H9 (cell line): Measurements from ENCODE around the gene TRAK2. TPM values are rescaled to one million over a fixed set of nuclear protein-coding genes. Genes with fewer than 3 reads are reported as not detected.

Experiments
- DNase-seq: peaks from one replicate; pipeline ENCODE4 v3.0.0-alpha.2; 2017
- H2AFZ ChIP-seq: one replicate; pipeline ENCODE4 v1.6.1; 2013; ENCODE audit warnings: mild to moderate bottlenecking, low read length, control low read depth, moderate library complexity
- H2AK5ac ChIP-seq: 2 replicates; pipeline ENCODE4 v1.6.1; 2013; ENCODE audit warnings: low read length, control low read depth, mixed read lengths; ENCODE audit not compliant: insufficient read length
- H2BK120ac ChIP-seq: one replicate; pipeline ENCODE4 v1.6.1; 2013; ENCODE audit warnings: low read depth, mild to moderate bottlenecking, low read length, control low read depth, inconsistent platforms; ENCODE audit not compliant: poor library complexity, severe bottlenecking
- H2BK12ac ChIP-seq: 2 replicates; pipeline ENCODE4 v1.6.1; 2013; ENCODE audit warnings: low read length, control low read depth, mixed read lengths, low read depth; ENCODE audit not compliant: insufficient read length
- H2BK15ac ChIP-seq: 2 replicates; pipeline ENCODE4 v1.6.1; 2013; ENCODE audit warnings: low read depth, low read length, control low read depth
- H2BK20ac ChIP-seq: one replicate; pipeline ENCODE4 v1.6.1; 2013; ENCODE audit warnings: low read depth, mild to moderate bottlenecking, low read length, control low read depth, inconsistent platforms; ENCODE audit not compliant: poor library complexity, severe bottlenecking
- H2BK5ac ChIP-seq: 2 replicates; pipeline ENCODE4 v1.6.1; 2013; ENCODE audit warnings: low read length, control low read depth, mixed read lengths; ENCODE audit not compliant: insufficient read length
- H3K14ac ChIP-seq: 2 replicates; pipeline ENCODE4 v1.6.1; 2013; ENCODE audit warnings: low read length, control low read depth; ENCODE audit not compliant: insufficient read depth
- H3K18ac ChIP-seq: 2 replicates; pipeline ENCODE4 v1.6.1; 2013; ENCODE audit warnings: low read depth, mild to moderate bottlenecking, mixed read lengths, low read length, control low read depth; ENCODE audit not compliant: insufficient read length
- H3K23ac ChIP-seq: 2 replicates; pipeline ENCODE4 v1.6.1; 2013; ENCODE audit warnings: low read length, control low read depth, mixed read lengths, low read depth; ENCODE audit not compliant: insufficient read length
- H3K23me2 ChIP-seq: 2 replicates; pipeline ENCODE4 v1.6.1; 2013; ENCODE audit warnings: low read depth, mild to moderate bottlenecking, mixed read lengths, low read length, control low read depth; ENCODE audit not compliant: insufficient read length, poor library complexity, severe bottlenecking
- H3K27ac ChIP-seq: 2 replicates; pipeline ENCODE4 v1.5.1; 2013; ENCODE audit warnings: low read length, control low read depth, mixed read lengths, low read depth; ENCODE audit not compliant: insufficient read length
- H3K27me3 ChIP-seq: 2 replicates; pipeline ENCODE4 v1.6.1; 2013; ENCODE audit warnings: low read length, control low read depth, inconsistent platforms; ENCODE audit not compliant: insufficient read depth
- H3K4ac ChIP-seq: 2 replicates; pipeline ENCODE4 v1.6.1; 2013; ENCODE audit warnings: low read depth, mild to moderate bottlenecking, control low read depth, inconsistent platforms, low read length, moderate library complexity
- H3K4me1 ChIP-seq: 2 replicates; pipeline ENCODE4 v1.6.1; 2013; ENCODE audit warnings: low read length, control low read depth, inconsistent platforms; ENCODE audit not compliant: insufficient read depth
- H3K4me2 ChIP-seq: 2 replicates; pipeline ENCODE4 v1.6.1; 2013; ENCODE audit warnings: low read length, control low read depth, mixed read lengths; ENCODE audit not compliant: insufficient read length, insufficient read depth
- H3K56ac ChIP-seq: 2 replicates; pipeline ENCODE4 v1.6.1; 2013; ENCODE audit warnings: low read depth, mild to moderate bottlenecking, mixed read lengths, low read length, control low read depth; ENCODE audit not compliant: insufficient read length
- H3K79me1 ChIP-seq: 2 replicates; pipeline ENCODE4 v1.6.1; 2013; ENCODE audit warnings: low read depth, mild to moderate bottlenecking, moderate library complexity, low read length, control low read depth, inconsistent platforms; ENCODE audit not compliant: insufficient read depth, poor library complexity, severe bottlenecking
- H3K79me2 ChIP-seq: 2 replicates; pipeline ENCODE4 v1.6.1; 2013; ENCODE audit warnings: low read length, control low read depth, inconsistent platforms; ENCODE audit not compliant: insufficient read depth
- H3K9ac ChIP-seq: 2 replicates; pipeline ENCODE4 v1.6.1; 2013; ENCODE audit warnings: low read length, control low read depth, mixed read lengths; ENCODE audit not compliant: insufficient read length; ENCODE audit errors: extremely low read depth
- H3K9me3 ChIP-seq: one replicate; pipeline ENCODE4 v1.6.1; 2013; ENCODE audit warnings: low read depth, low read length, inconsistent platforms; ENCODE audit not compliant: control insufficient read depth
- H3T11ph ChIP-seq: one replicate; pipeline ENCODE4 v1.6.1; 2013; ENCODE audit warnings: mild to moderate bottlenecking, low read length, control low read depth, inconsistent platforms
- H4K20me1 ChIP-seq: one replicate; pipeline ENCODE4 v1.6.1; 2013; ENCODE audit not compliant: control insufficient read depth, insufficient read length, insufficient read depth
- H4K5ac ChIP-seq: 2 replicates; pipeline ENCODE4 v1.6.1; 2013; ENCODE audit warnings: low read depth, mild to moderate bottlenecking, mixed read lengths, low read length, control low read depth; ENCODE audit not compliant: insufficient read length
- H4K8ac ChIP-seq: replicated peaks from 2 replicates; pipeline ENCODE4 v1.6.1; 2013; ENCODE audit warnings: low read length, control low read depth, mixed read lengths, low read depth; ENCODE audit not compliant: insufficient read length
- H4K91ac ChIP-seq: 2 replicates; pipeline ENCODE4 v1.6.1; 2013; ENCODE audit warnings: low read depth, mild to moderate bottlenecking, moderate library complexity, mixed read lengths, low read length, control low read depth; ENCODE audit not compliant: insufficient read length
- H3K27ac Mint-ChIP-seq, 3 experiments: 2 replicates in 2 of 3; 3 replicates in 1 of 3; pipeline ENCODE4 v1.8.0; 2020 to 2021; ENCODE audit warnings: mixed read lengths in 3 of 3, mild to moderate bottlenecking in 1 of 3, moderate library complexity in 1 of 3
- H3K27me3 Mint-ChIP-seq: 2 replicates; pipeline ENCODE4 v1.8.0; 2021; ENCODE audit warnings: low read depth, mild to moderate bottlenecking, moderate library complexity, mixed read lengths
- H3K36me3 Mint-ChIP-seq, 3 experiments: 2 replicates in 2 of 3; 3 replicates in 1 of 3; pipeline ENCODE4 v1.8.0; 2020 to 2021; ENCODE audit warnings: low read depth in 3 of 3, mixed read lengths in 3 of 3; ENCODE audit not compliant: insufficient read depth in 1 of 3
- H3K4me1 Mint-ChIP-seq, 2 experiments: 2 replicates each; pipeline ENCODE4 v1.8.0; 2020; ENCODE audit warnings: mixed read lengths in 2 of 2
- H3K4me3 Mint-ChIP-seq, 2 experiments: 2 replicates in 1 of 2; 3 replicates in 1 of 2; pipeline ENCODE4 v1.8.0; 2020 to 2021; ENCODE audit warnings: mild to moderate bottlenecking in 2 of 2, mixed read lengths in 2 of 2, moderate library complexity in 1 of 2
- H3K9me3 Mint-ChIP-seq, 2 experiments: 2 replicates in 1 of 2; 3 replicates in 1 of 2; pipeline ENCODE4 v1.8.0; 2020; ENCODE audit warnings: mild to moderate bottlenecking in 2 of 2, mixed read lengths in 2 of 2, moderate library complexity in 1 of 2
- CTCF ChIP-seq: fragments of 200-600 bp; sonication (generic); conservative IDR thresholded peaks from 3 replicates; pipeline ENCODE4 v1.8.0; 2021; ENCODE audit warnings: antibody characterized with exemption, mild to moderate bottlenecking
- WGBS: extraction: QIAGEN DNeasy Blood & Tissue Kit; methylation state at CpG from one replicate; pipeline ENCODE4 v1.1.7; 2013; ENCODE audit warnings: missing lambda C conversion rate, low lambda C conversion rate, mixed read lengths; ENCODE audit not compliant: insufficient read length; ENCODE audit errors: extremely low coverage; 5-methylcytosine and 5-hydroxymethylcytosine counted together
- total RNA-seq: library from RNA; stranded (reverse); gene quantifications from 2 replicates; pipeline ENCODE4 v1.2.1, GENCODE V29; 2021

Gene TRAK2
- total RNA-seq, 1 experiment from 2014 or later: 14.2 TPM

DNA sequence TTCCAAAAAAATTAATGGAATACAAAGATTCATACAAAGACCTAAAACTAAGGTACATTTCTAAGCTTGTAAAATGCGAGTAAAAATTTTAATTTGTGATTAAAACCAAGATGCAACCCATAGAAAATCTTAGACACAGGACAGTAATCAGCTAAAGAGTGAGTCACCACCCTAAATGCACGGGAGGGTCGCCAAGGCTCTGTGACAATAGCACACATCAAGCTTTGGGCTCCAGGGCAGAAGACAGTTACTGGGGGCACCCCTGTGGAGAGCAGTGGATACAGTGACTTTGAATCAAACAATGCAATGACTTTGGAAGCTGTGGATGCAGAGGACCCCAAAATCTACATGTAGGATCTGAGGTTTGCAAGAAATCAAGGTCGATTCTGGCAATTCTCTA is 101.7 kb downstream of the TRAK2 start:
- no peak for DNase-seq
- no peak overlapping the region for H2AFZ ChIP-seq
- H3K9ac ChIP-seq: no peak overlapping the region
- no peak overlapping the region for H2AK5ac ChIP-seq
- Mint-ChIP-seq H3K4me1 (peaks cover 0 to 7% of the 10 kb centered on the region in 2 experiments; a peak in 3 of 4 replicates), H3K27ac (no peak overlapping the region), H3K27me3 (no peaks in the 10 kb centered on the region), H3K9me3 (no peaks in the 10 kb centered on the region; a peak in 1 of 5 replicates), H3K4me3 (no peak overlapping the region), H3K36me3 (no peaks in the 10 kb centered on the region)
- H3K18ac ChIP-seq: no peak overlapping the region
- no peak overlapping the region for H3K14ac ChIP-seq
- H3K23me2 ChIP-seq: no peaks in the 10 kb centered on the region
- H3K56ac ChIP-seq: no peak overlapping the region
- no peak overlapping the region for H2BK20ac ChIP-seq
- H3K79me1 ChIP-seq: no peaks in the 10 kb centered on the region
- no peak overlapping the region for H2BK5ac ChIP-seq
- H2BK120ac ChIP-seq: no peak overlapping the region
- no peak overlapping the region for H3K23ac ChIP-seq
- H3K27ac ChIP-seq: no peak overlapping the region
- H3K9me3 ChIP-seq: no peaks in the 10 kb centered on the region
- no CpG with 5 or more reads among the region's 4 CpGs for WGBS
- H3K27me3 ChIP-seq: no peaks in the 10 kb centered on the region
- H4K20me1 ChIP-seq: no peaks in the 10 kb centered on the region
- no peak for TF ChIP-seq CTCF
- no peaks in the 10 kb centered on the region for H3K4me1 ChIP-seq
- no peak overlapping the region for H3T11ph ChIP-seq
- no peaks in the 10 kb centered on the region for H3K79me2 ChIP-seq
- H3K4me2 ChIP-seq: no peak overlapping the region
- H4K91ac ChIP-seq: no peak overlapping the region
- H2BK15ac ChIP-seq: no peak overlapping the region
- H2BK12ac ChIP-seq: no peak overlapping the region
- no peak overlapping the region for H3K4ac ChIP-seq
- no peak overlapping the region for H4K5ac ChIP-seq
- no peak overlapping the region for H4K8ac ChIP-seq
